Epidermal melanocyte (primary cell): Measurements from ENCODE around the gene NGDN.
"Not testable (repeated sequence)": the region's sequence is repeated elsewhere in the genome, so short reads cannot be mapped to it uniquely, and the experiment has no call there.

Source experiments
- DNase-seq: peaks from one replicate; pipeline ENCODE4 v3.0.0; 2011; ENCODE audit warnings: low spot score; ENCODE audit not compliant: insufficient read length

NGDN gene

GRCh38 chr14:23438101-23438971, 31.2 kb upstream of the NGDN start:
- no peak for DNase-seq

GRCh38 chr14:23439107-23439835, 30.2 kb upstream of the NGDN start:
- no peak for DNase-seq

- DNase-seq = no peak
Measured at GRCh38 chr14:23441076-23441475, 28.4 kb upstream of the NGDN start.

- DNase-seq = no peak
Measured at GRCh38 chr14:23442721-23443356, 26.7 kb upstream of the NGDN start.

GRCh38 chr14:23443411-23443812, 26.1 kb upstream of the NGDN start:
- DNase-seq = no peak

GRCh38 chr14:23443881-23444280, 25.6 kb upstream of the NGDN start:
- no peak for DNase-seq

GRCh38 chr14:23444314-23444713, 25.2 kb upstream of the NGDN start:
- DNase-seq = no peak

- DNase-seq = no peak
Measured at GRCh38 chr14:23445773-23446172, 23.7 kb upstream of the NGDN start.

GRCh38 chr14:23446291-23446851, 23.1 kb upstream of the NGDN start:
- no peak for DNase-seq

GRCh38 chr14:23447361-23448350, 21.8 kb upstream of the NGDN start:
- DNase-seq = no peak

GRCh38 chr14:23449314-23449713, 20.2 kb upstream of the NGDN start:
- no peak for DNase-seq

GRCh38 chr14:23450379-23450778, 19.1 kb upstream of the NGDN start:
- DNase-seq = no peak

- no peak for DNase-seq
Measured at GRCh38 chr14:23452237-23452636, 17.3 kb upstream of the NGDN start.

- DNase-seq = no peak
Measured at GRCh38 chr14:23454445-23454856, 15.1 kb upstream of the NGDN start.

- DNase-seq = not testable (repeated sequence)
Measured at GRCh38 chr14:23456883-23457586, 12.5 kb upstream of the NGDN start.

GRCh38 chr14:23457587-23458445, 11.7 kb upstream of the NGDN start:
- DNase-seq = no peak

GRCh38 chr14:23460960-23461359, 8.5 kb upstream of the NGDN start:
- DNase-seq = no peak

GRCh38 chr14:23464700-23465099, 4.8 kb upstream of the NGDN start:
- no peak for DNase-seq

GRCh38 chr14:23465261-23465660, 4.2 kb upstream of the NGDN start:
- no peak for DNase-seq
